ENCODE data around the gene TCERG1.

Gene TCERG1

DNA sequence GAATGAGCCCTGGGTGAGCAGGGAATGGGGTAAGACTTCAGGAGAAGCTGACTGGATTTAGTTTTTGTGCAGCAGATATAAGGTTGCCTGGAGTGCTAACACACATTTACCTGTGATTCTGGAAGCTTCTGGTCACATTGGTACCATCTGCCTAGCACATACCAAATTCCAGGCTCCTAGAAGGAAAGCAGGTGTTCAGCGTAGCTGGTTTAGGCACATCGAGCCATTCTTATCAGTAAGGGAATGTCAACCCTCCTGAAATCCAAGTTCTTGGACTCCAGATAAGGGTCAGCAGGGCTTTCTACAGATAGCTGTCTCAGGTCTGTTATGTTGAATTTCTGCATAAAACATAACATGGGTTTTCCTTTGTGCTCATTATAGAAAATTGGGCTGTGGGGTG lies 10.3 kb downstream of the TCERG1 start:
- TF ChIP-seq, protein P1, sequence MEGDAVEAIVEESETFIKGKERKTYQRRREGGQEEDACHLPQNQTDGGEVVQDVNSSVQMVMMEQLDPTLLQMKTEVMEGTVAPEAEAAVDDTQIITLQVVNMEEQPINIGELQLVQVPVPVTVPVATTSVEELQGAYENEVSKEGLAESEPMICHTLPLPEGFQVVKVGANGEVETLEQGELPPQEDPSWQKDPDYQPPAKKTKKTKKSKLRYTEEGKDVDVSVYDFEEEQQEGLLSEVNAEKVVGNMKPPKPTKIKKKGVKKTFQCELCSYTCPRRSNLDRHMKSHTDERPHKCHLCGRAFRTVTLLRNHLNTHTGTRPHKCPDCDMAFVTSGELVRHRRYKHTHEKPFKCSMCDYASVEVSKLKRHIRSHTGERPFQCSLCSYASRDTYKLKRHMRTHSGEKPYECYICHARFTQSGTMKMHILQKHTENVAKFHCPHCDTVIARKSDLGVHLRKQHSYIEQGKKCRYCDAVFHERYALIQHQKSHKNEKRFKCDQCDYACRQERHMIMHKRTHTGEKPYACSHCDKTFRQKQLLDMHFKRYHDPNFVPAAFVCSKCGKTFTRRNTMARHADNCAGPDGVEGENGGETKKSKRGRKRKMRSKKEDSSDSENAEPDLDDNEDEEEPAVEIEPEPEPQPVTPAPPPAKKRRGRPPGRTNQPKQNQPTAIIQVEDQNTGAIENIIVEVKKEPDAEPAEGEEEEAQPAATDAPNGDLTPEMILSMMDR (conservative IDR thresholded peaks at IDR 0.05) = no peak
- TF ChIP-seq ZFX (IDR thresholded peaks at IDR 0.05) = no peak
- no peak overlapping the region for H3K27ac ChIP-seq

DNA sequence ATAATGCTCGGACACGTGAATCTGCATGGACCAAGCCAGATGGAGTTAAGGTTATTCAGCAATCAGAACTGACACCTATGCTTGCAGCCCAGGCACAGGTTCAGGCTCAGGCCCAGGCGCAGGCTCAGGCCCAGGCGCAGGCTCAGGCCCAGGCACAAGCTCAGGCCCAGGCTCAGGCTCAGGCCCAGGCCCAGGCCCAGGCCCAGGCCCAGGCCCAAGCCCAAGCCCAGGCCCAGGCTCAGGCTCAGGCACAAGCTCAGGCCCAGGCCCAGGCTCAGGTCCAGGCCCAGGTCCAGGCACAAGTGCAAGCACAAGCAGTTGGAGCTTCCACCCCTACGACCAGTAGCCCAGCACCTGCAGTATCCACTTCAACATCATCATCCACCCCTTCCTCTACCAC lies 11.8 kb downstream of the TCERG1 start:
- no peak for TF ChIP-seq ZFX (IDR thresholded peaks at IDR 0.05)
- TF ChIP-seq, protein P1 (conservative IDR thresholded peaks at IDR 0.05) = no peak
- H3K27ac ChIP-seq = no peak overlapping the region

DNA sequence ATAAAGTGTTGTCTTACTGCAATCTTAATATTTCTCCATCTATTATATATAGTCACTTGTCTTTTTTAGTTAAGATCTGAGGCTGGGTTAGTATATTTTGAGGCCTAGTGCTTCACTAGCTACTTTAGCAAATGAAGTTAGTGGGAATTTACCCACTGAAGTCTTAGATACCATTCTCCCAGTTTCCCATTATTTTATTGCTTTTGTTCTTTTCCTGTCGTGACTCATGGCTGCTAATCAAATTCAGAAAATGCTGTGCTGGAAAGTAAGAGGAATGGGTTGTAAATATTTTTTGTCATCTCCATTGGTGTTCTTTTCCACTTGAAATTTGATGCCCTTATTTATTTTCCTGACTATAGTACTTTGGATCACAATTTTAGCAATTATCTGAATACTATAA lies 14.2 kb downstream of the TCERG1 start:
- TF ChIP-seq ZFX (IDR thresholded peaks at IDR 0.05) = no peak
- TF ChIP-seq, protein P1 (conservative IDR thresholded peaks at IDR 0.05) = no peak
- H3K27ac ChIP-seq = no peak overlapping the region

DNA sequence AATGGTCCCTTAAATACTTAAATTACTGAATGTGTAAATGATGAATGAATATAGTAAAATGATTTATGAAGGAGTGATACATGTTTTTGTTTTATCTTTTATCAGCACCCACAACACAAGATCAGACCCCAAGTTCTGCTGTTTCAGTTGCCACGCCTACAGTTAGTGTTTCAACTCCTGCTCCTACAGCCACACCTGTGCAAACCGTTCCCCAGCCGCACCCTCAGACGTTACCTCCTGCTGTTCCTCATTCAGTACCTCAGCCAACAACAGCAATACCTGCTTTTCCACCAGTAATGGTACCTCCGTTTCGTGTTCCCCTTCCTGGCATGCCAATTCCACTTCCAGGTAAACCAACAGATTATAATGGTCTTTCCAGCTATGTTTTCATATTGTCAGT lies 16.3 kb downstream of the TCERG1 start:
- no peak overlapping the region for H3K27ac ChIP-seq
- no peak for TF ChIP-seq ZFX (IDR thresholded peaks at IDR 0.05)
- TF ChIP-seq, protein P1 (conservative IDR thresholded peaks at IDR 0.05) = no peak

DNA sequence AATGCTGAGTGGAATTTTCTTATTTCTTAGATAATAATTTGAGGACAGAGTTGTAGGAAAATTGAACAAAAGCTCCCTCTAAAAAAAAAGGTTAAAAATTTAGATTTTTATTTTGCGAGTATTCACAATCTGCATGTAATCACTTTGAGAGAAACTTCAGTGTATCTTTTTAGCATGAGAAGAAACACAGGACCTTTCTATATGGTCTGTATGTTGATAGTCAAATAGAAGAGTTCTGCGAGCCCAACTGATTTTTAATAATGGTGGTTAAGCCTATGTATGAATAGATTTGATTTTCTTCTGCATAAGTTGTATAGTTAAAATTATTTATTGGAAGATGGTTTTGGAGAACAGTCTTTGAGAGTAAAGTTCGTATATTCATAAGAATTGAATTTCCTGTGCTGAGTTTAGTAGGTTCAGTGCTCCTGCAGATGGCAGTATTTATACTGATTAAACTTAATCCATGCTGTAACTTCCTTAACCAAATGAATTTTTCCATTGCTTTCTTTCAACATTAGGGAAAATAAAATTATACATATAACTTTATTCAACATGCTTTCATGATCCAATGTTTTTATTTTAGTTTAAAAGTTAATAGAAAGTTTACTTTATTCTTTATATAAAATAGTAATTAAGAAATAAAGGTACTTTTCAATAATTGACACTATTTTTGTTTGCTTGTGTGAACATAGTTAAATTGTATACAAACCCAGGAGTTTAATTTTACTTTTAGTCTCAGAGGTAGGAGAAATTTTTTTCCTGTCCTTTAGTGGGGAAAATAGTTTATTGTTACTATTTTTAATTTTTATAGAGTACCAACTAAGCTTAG lies 19.6 kb downstream of the TCERG1 start:
- no peak for TF ChIP-seq ZFX (IDR thresholded peaks at IDR 0.05)
- TF ChIP-seq, protein P1 (conservative IDR thresholded peaks at IDR 0.05) = peak; percentile 69
- no peak overlapping the region for H3K27ac ChIP-seq

DNA sequence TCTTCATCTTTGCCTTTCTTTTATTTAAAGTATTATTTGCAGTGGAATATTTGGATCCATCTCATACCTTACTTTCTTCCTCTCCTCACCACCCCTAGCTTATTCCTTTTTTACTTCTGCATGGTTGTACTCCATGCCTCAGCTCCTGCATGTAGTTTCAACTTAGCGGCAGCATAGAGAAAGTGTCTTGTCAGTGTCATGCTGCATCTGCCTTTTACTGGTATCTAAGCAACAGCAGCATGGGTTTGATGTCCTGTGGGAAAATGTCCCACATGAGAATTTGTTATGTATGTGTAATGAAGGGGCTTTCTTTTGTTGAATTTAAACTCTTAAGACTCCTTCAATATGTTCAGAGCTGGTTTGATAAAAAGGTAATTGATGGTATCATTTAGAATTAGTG lies 20.6 kb downstream of the TCERG1 start:
- H3K27ac ChIP-seq = no peak overlapping the region
- TF ChIP-seq ZFX (IDR thresholded peaks at IDR 0.05) = no peak
- TF ChIP-seq, protein P1 (conservative IDR thresholded peaks at IDR 0.05) = no peak

DNA sequence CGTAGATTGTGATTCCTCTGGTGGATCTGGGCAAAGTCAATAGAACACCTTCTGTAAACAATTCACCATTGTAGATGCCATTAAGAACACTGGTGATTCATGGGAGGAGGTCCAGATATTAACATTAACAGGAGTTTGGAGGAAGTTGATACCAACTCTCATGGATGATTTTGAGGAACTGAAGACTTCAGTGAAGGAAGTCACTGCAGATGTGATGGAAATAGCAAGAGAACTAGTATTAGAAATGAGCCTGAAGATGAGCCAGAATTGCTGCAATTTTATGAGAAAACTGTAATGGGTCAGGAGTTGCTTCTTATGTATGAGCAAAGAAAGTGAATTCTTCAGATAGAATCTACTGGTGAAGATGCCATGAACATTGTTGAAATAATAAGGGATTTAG lies 26.9 kb downstream of the TCERG1 start:
- no peak overlapping the region for H3K27ac ChIP-seq
- no peak for TF ChIP-seq ZFX (IDR thresholded peaks at IDR 0.05)
- TF ChIP-seq, protein P1 (conservative IDR thresholded peaks at IDR 0.05) = no peak
